DND-41 (cell line): ENCODE results near the gene GALNT18.

ENCODE experiments used
- CTCF ChIP-seq: IDR thresholded peaks from 2 replicates; pipeline ENCODE4 v1.5.1; 2012; ENCODE audit warnings: borderline replicate concordance, low read length, moderate library complexity, mild to moderate bottlenecking; ENCODE audit not compliant: poor library complexity, severe bottlenecking; ENCODE audit errors: extremely low read depth
- EZH2 ChIP-seq: IDR thresholded peaks from 3 replicates; pipeline ENCODE4 v1.6.1; 2012; ENCODE audit warnings: borderline replicate concordance, low read depth, mild to moderate bottlenecking, moderate library complexity, low read length, inconsistent platforms; ENCODE audit not compliant: severe bottlenecking

- no peak for TF ChIP-seq CTCF
- TF ChIP-seq EZH2, result no peak
Observed at GRCh38 chr11:11574373-11575287, 47.2 kb downstream of the GALNT18 start.
